Central memory CD8-positive, alpha-beta T cell (primary cell): ENCODE data around the gene TDO2.
"Not testable (repeated sequence)": the region's sequence is repeated elsewhere in the genome, so short reads cannot be mapped to it uniquely, and the experiment has no call there.

Source experiments
- ATAC-seq: fragments of 150-1000 bp; cut with Tn5 transposase; replicated peaks from 2 replicates; pipeline ENCODE4 v1.10.0; 2022; ENCODE audit warnings: mild to moderate bottlenecking, moderate FRiP score, moderate number of reproducible peaks; ENCODE audit not compliant: poor library complexity, severe bottlenecking; ENCODE audit errors: extremely low read depth
- DNase-seq, 2 donors: peaks; one replicate each; pipeline ENCODE4 v3.0.0; 2021; ENCODE audit warnings: low spot score in 2 of 2
- H3K27ac Mint-ChIP-seq: one replicate; pipeline ENCODE4 v1.8.0; 2022; ENCODE audit warnings: low read depth, mild to moderate bottlenecking, moderate library complexity, mixed read lengths
- H3K27me3 Mint-ChIP-seq: one replicate; pipeline ENCODE4 v1.8.0; 2022; ENCODE audit warnings: mixed read lengths
- H3K36me3 Mint-ChIP-seq: one replicate; pipeline ENCODE4 v1.8.0; 2022; ENCODE audit warnings: mild to moderate bottlenecking, moderate library complexity, mixed read lengths; ENCODE audit not compliant: insufficient read depth
- H3K4me1 Mint-ChIP-seq: one replicate; pipeline ENCODE4 v1.8.0; 2022; ENCODE audit warnings: mixed read lengths
- H3K4me3 Mint-ChIP-seq: one replicate; pipeline ENCODE4 v1.8.0; 2022; ENCODE audit warnings: mild to moderate bottlenecking, moderate library complexity, mixed read lengths
- H3K9me3 Mint-ChIP-seq: one replicate; pipeline ENCODE4 v1.8.0; 2022; ENCODE audit warnings: mixed read lengths

TDO2 gene

GRCh38 chr4:155911905-155912304 lies 8.4 kb downstream of the TDO2 start:
- peaks cover 24% of the 10 kb centered on the region for H3K27me3 Mint-ChIP-seq
- no peak for ATAC-seq
- DNase-seq: no peak
- no peaks in the 10 kb centered on the region for H3K9me3 Mint-ChIP-seq
- no peaks in the 10 kb centered on the region for H3K4me1 Mint-ChIP-seq
- peaks cover 2% of the 10 kb centered on the region for H3K36me3 Mint-ChIP-seq
- H3K27ac Mint-ChIP-seq: no peak overlapping the region
- H3K4me3 Mint-ChIP-seq: no peak overlapping the region

DNA sequence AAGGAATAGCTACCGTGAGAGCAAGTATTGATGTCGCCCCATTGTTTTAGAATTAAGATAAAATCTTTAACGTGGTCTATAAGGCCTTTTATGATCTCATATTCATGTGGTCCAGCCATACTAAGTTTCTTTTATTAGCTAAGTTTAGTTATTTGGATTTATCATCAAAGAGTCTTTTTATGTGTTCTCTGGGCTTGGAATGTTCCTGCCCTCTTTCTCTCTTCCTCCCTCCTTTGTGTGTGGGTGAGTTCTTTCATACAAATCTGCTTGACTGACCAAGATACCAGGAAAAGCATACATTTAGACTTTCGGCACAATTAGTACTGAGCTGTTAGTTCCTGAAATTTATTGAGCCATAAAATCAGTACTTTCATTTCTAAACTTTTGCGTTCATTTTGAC lies 11.3 kb downstream of the TDO2 start:
- Mint-ChIP-seq H3K4me1 (no peaks in the 10 kb centered on the region), H3K9me3 (no peaks in the 10 kb centered on the region), H3K27ac (no peak overlapping the region), H3K4me3 (no peak overlapping the region), H3K27me3 (peaks cover 6% of the 10 kb centered on the region), H3K36me3 (peaks cover 2% of the 10 kb centered on the region)
- DNase-seq: no peak
- ATAC-seq: no peak

DNA sequence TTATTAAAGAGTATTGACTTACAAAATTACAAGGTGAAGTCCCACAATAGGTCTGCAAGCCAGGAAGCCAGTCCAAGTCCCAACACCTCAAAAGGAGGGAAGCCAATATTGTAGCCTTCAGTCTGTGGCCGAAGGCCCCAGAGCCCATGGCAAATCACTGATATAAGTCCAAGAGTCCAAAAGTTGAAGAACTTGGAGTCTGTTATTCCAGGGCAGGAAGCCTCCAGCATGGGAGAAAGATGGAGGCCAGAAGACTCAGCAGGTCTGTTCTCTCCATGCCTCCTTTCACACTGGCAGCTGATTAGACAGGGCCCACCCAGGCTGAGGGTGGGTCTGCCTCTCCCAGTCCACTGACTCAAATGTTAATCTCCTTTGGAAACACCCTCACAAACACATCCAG lies 18.1 kb downstream of the TDO2 start:
- H3K4me3 Mint-ChIP-seq: no peak overlapping the region
- DNase-seq (no peak), ATAC-seq (no peak)
- no peaks in the 10 kb centered on the region for H3K9me3 Mint-ChIP-seq
- H3K27ac Mint-ChIP-seq: no peak overlapping the region
- H3K4me1 Mint-ChIP-seq: no peaks in the 10 kb centered on the region
- H3K36me3 Mint-ChIP-seq: peaks cover 10% of the 10 kb centered on the region
- H3K27me3 Mint-ChIP-seq: no peaks in the 10 kb centered on the region

DNA sequence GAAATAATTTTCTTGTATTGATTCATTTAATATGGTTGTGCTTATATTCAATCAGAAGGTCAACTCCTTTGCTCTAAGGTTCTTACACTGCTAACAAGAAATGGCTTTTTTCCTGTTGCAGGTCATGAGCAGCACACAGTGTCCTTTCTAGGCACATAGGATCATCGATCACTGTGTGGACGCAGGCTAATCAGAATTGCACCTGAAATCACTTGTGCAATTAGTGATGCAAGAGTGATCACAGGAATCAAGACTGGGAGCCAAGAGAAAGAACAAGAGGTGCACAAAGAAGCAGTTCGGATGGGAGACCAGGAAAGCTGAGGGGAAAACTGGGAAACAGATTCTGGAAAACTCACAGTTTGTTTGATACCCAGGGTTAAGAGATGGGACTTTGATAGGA lies 21.1 kb downstream of the TDO2 start:
- Mint-ChIP-seq H3K4me1 (no peaks in the 10 kb centered on the region), H3K4me3 (no peak overlapping the region), H3K27ac (no peak overlapping the region), H3K9me3 (no peaks in the 10 kb centered on the region), H3K27me3 (no peaks in the 10 kb centered on the region), H3K36me3 (peaks cover 16% of the 10 kb centered on the region)
- ATAC-seq: no peak
- no peak for DNase-seq

DNA sequence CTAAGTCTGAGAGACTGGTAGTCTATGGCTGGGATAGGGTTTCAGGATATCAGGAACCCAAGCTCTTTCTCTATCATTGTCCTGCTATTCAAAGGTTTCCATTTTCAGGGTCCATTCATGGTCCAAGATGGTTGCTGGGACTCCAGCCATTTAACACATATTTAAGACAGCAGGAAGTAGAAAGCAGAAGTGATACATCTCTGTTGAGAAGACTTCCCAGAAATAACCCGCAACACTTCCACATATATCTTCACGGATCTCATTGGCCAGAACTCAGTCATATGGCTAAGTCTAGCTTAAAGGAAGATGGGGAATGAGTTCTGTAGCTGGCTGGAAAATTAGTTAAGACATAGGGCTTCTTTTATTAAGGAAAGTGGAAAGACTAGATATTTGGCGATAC lies 26.3 kb downstream of the TDO2 start:
- Mint-ChIP-seq H3K27ac (no peak overlapping the region), H3K4me3 (no peak overlapping the region), H3K9me3 (no peaks in the 10 kb centered on the region), H3K4me1 (no peaks in the 10 kb centered on the region), H3K27me3 (no peaks in the 10 kb centered on the region), H3K36me3 (peaks cover 9% of the 10 kb centered on the region)
- DNase-seq: no peak
- ATAC-seq: no peak

- H3K36me3 Mint-ChIP-seq: peaks cover 9% of the 10 kb centered on the region
- no peaks in the 10 kb centered on the region for H3K9me3 Mint-ChIP-seq
- H3K27me3 Mint-ChIP-seq: no peaks in the 10 kb centered on the region
- H3K4me3 Mint-ChIP-seq: no peak overlapping the region
- DNase-seq (no peak), ATAC-seq (no peak)
- H3K27ac Mint-ChIP-seq: no peak overlapping the region
- no peaks in the 10 kb centered on the region for H3K4me1 Mint-ChIP-seq
These were observed 26.8 kb downstream of the TDO2 start for GRCh38 chr4:155930330-155930729.

DNA sequence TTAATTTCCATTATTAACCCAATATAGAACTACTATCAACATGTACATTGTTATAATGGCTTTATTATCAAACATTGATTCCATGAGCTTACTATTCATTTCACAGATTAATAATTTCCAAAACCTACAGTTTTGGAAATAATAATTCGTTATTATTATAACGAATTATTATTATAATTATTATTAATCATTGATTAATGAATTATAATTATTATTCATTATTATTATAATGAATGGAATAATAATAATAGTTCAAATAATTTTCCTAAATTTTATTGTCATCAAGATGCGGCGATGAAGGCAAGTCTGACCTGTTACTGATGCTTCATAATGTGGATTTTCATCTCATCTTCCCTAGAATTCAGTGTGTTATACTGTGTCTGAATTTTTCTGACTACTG lies 28.1 kb downstream of the TDO2 start:
- Mint-ChIP-seq H3K27ac (no peak overlapping the region), H3K9me3 (no peaks in the 10 kb centered on the region), H3K27me3 (no peaks in the 10 kb centered on the region), H3K4me1 (no peaks in the 10 kb centered on the region), H3K36me3 (peaks cover 11% of the 10 kb centered on the region), H3K4me3 (no peak overlapping the region)
- no peak for DNase-seq
- no peak for ATAC-seq

- H3K27me3 Mint-ChIP-seq, H3K4me3 Mint-ChIP-seq, H3K27ac Mint-ChIP-seq, ATAC-seq, DNase-seq, H3K4me1 Mint-ChIP-seq, H3K9me3 Mint-ChIP-seq: not testable (repeated sequence)
- H3K36me3 Mint-ChIP-seq: peaks cover 14% of the 10 kb centered on the region
These were observed 31.1 kb downstream of the TDO2 start for GRCh38 chr4:155934634-155935033.

DNA sequence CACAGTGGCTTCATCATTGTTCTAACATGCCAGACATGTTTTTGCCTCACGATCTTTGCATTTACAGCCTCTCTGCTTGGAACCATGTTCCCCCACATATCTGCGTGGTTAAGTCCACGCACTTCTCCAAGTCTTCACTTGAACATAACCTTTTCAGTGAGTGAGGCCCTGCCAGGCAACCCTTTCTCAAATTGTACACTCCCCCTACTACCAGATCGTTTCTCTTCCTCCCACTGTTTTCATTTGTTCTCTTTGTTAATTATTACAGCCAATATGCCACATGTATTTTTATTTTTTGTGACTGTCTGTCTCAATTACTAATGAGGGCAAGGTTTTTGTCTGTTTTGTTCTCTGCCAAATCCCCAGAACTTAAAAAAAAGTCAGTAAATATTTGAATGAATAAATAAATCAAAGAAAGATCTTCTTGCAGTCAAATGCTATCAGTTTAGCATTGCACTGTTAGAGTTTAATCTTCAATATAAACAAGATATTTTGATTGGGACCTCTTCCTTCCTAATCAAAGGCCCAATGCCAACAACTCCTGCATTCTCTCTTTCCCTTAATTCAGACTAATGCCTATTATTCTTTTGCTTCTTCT lies 32.0 kb downstream of the TDO2 start:
- no peak overlapping the region for H3K27ac Mint-ChIP-seq
- H3K4me1 Mint-ChIP-seq: no peaks in the 10 kb centered on the region

DNA sequence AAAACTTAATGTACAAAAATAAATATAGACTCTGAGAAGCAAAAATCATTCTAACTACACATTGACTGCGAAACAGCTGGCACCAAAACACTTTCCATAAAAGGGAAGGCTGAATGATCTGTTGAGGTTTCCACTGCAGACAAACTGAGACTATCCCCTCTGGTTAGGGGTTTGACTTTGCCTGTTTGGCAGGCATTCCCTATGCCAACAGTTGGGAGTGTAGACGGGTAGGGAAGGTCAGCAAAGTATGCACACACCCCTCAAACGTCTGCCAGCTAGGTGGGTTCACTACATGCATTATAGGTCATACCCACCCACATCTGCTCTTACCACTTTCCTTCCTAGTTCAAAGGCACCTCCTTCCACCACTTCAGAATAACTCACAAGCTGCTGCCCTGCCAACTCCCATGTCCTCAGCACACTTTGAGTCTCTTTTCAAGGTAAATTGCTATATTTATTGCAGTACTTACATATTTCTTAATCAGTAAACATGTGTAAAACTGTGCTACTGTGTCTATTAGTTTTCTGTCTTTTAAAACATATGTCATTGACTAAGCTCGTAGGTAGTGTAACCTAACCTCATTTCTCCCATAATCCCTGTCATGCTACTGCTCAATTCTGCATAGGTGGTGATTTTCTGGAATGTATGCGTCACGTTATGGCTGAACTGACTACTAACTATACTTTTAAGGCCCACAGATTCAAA lies 37.7 kb downstream of the TDO2 start:
- Mint-ChIP-seq H3K27ac (no peak overlapping the region), H3K27me3 (no peaks in the 10 kb centered on the region), H3K9me3 (no peaks in the 10 kb centered on the region), H3K36me3 (peaks cover 20% of the 10 kb centered on the region), H3K4me3 (no peak overlapping the region), H3K4me1 (no peaks in the 10 kb centered on the region)
- ATAC-seq (no peak), DNase-seq (no peak)

More for the DNA sequence above, 32.0 kb downstream of the TDO2 start:
- H3K4me3 Mint-ChIP-seq: no peak overlapping the region
- H3K9me3 Mint-ChIP-seq: no peaks in the 10 kb centered on the region
- H3K36me3 Mint-ChIP-seq: peaks cover 17% of the 10 kb centered on the region
- DNase-seq (no peak), ATAC-seq (no peak)
- H3K27me3 Mint-ChIP-seq: no peaks in the 10 kb centered on the region

DNA sequence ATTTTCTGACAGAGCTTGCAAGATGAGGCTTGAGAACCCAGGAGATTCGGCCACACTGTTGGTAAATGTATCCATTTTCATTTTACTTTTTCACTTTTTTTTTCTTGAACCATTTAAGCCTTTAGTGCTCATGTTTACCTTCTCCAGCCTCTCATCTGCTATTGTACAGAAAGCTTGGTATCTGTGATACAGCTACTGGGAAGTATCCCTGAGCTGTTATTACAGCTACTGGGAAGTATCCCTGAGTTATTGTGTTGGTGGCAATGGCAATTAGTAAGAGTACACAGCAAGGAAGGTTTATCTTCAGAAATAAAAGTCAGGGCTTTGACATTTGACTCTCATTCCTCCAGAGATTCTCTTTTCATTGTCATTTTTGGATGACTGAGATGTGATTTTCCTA lies 38.3 kb downstream of the TDO2 start:
- no peak overlapping the region for H3K4me3 Mint-ChIP-seq
- no peaks in the 10 kb centered on the region for H3K9me3 Mint-ChIP-seq
- no peaks in the 10 kb centered on the region for H3K27me3 Mint-ChIP-seq
- ATAC-seq (no peak), DNase-seq (no peak)
- no peak overlapping the region for H3K27ac Mint-ChIP-seq
- no peaks in the 10 kb centered on the region for H3K4me1 Mint-ChIP-seq
- H3K36me3 Mint-ChIP-seq: peaks cover 18% of the 10 kb centered on the region

DNA sequence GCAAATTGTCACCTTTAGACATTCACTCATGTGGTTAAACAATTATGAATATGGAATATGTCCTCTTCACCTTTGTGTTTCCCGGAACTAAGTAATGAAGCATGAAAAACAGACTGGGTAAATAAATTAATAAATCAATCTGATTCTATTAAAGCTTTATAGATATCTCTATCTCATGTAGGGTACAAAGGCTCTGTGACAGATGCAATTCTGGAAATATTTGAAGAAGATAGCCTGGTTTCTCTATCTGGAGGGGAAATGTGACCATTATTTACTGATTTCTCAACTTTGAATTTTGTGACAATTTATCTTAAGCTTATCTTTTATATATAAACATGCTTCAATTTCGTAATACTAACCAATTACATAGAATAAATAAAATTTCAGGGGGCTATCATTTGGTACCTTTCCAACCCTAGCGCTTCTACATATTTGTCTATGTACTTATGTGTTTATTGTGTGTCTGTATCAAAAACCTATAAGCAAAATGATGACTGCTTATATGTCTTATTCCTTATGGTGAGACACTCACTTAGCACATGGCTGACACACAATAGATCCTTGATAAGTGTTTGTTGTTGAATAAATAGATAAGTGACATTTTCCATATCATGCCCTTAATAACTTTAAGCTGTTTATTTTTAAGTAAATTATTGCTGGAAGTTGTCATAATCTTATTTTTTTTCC lies 40.3 kb downstream of the TDO2 start:
- no peak overlapping the region for H3K4me3 Mint-ChIP-seq

DNA sequence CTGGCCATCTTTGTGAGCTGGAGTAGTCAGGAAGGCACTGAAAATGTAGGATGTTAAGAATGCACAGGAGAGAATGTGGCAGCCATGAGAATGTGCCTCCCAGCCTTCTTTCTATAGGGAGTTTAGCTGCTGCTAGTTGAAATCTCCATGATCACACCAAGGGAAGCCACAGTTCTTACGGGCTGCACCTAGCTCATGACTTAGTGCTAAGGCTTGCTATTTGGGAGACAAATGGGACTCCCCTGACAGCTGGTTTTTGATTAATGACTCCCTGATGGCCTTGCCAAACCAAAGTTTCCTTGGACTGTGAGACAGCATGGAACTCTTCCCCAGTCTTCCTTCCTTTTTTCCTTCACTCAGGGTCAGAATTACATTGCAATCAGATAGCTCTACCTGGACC lies 41.0 kb downstream of the TDO2 start:
- H3K4me1 Mint-ChIP-seq: peaks cover 7% of the 10 kb centered on the region

More for the DNA sequence above, 40.3 kb downstream of the TDO2 start:
- ATAC-seq (no peak), DNase-seq (no peak)
- no peaks in the 10 kb centered on the region for H3K9me3 Mint-ChIP-seq
- H3K36me3 Mint-ChIP-seq: peaks cover 10% of the 10 kb centered on the region
- no peak overlapping the region for H3K27ac Mint-ChIP-seq
- peaks cover 7% of the 10 kb centered on the region for H3K4me1 Mint-ChIP-seq
- no peaks in the 10 kb centered on the region for H3K27me3 Mint-ChIP-seq

More for the DNA sequence above, 41.0 kb downstream of the TDO2 start:
- Mint-ChIP-seq H3K4me3 (no peak overlapping the region), H3K27me3 (no peaks in the 10 kb centered on the region), H3K27ac (no peak overlapping the region), H3K9me3 (no peaks in the 10 kb centered on the region), H3K36me3 (peaks cover 8% of the 10 kb centered on the region)
- ATAC-seq (no peak), DNase-seq (no peak)
